Keratinocyte (primary cell): Measurements from ENCODE around the gene OR13H1. TPM values are rescaled to one million over a fixed set of nuclear protein-coding genes. Genes with fewer than 3 reads are reported as not detected.

Experiments
- DNase-seq: peaks from one replicate; pipeline ENCODE4 v3.0.0-alpha.2; 2011; ENCODE audit warnings: low read depth, missing footprints, low spot score
- FAIRE-seq: peaks from 2 replicates; lab custom pipeline; 2011; peaks lifted over from hg19 to GRCh38; lab: Jason Lieb, UNC
- H2AFZ ChIP-seq: 2 replicates; pipeline ENCODE4 v1.6.0; 2012; ENCODE audit warnings: low read length, control low read depth, inconsistent platforms; ENCODE audit not compliant: control insufficient read depth
- H3K27ac ChIP-seq: 2 replicates; pipeline ENCODE4 v1.5.1; 2011; ENCODE audit warnings: low read length; ENCODE audit not compliant: control insufficient read depth, insufficient read depth
- H3K27me3 ChIP-seq: 3 replicates; pipeline ENCODE4 v1.6.0; 2011; ENCODE audit warnings: low read length; ENCODE audit not compliant: control insufficient read depth, insufficient read depth; ENCODE audit errors: extremely low read depth
- H3K36me3 ChIP-seq, 2 experiments: 2 replicates in 1 of 2; 3 replicates in 1 of 2; pipeline ENCODE4 v1.5.1; 2011; ENCODE audit warnings: low read length in 2 of 2, mild to moderate bottlenecking in 1 of 2; ENCODE audit not compliant: control insufficient read depth in 2 of 2, insufficient read depth in 2 of 2; ENCODE audit errors: extremely low read depth in 1 of 2
- H3K4me1 ChIP-seq: 3 replicates; pipeline ENCODE4 v1.5.1; 2011; ENCODE audit warnings: low read length; ENCODE audit not compliant: control insufficient read depth, insufficient read depth; ENCODE audit errors: extremely low read depth
- H3K4me2 ChIP-seq: 3 replicates; pipeline ENCODE4 v1.6.0; 2011; ENCODE audit warnings: low read depth, low read length; ENCODE audit not compliant: control insufficient read depth, insufficient read depth; ENCODE audit errors: extremely low read depth
- H3K4me3 ChIP-seq, 3 experiments: fragments of 200-600 bp in 1 of 3; sonication (generic) in 1 of 3; 2 replicates in 2 of 3; 3 replicates in 1 of 3; pipeline ENCODE4 v1.5.1; 2011 to 2016; ENCODE audit warnings: low read length in 3 of 3, mild to moderate bottlenecking in 3 of 3, control low read depth in 2 of 3, inconsistent platforms in 1 of 3, low read depth in 1 of 3, mixed read lengths in 1 of 3, mixed run types in 1 of 3, moderate library complexity in 1 of 3; ENCODE audit not compliant: control insufficient read depth in 2 of 3, insufficient read depth in 2 of 3; ENCODE audit errors: extremely low read depth in 1 of 3
- H3K79me2 ChIP-seq: 2 replicates; pipeline ENCODE4 v1.6.0; 2012; ENCODE audit warnings: low read length; ENCODE audit not compliant: control insufficient read depth, insufficient read depth
- H3K9ac ChIP-seq: 3 replicates; pipeline ENCODE4 v1.6.0; 2011; ENCODE audit warnings: low read length; ENCODE audit not compliant: control insufficient read depth, insufficient read depth; ENCODE audit errors: extremely low read depth
- H3K9me1 ChIP-seq: 3 replicates; pipeline ENCODE4 v1.6.0; 2011; ENCODE audit warnings: low read length; ENCODE audit not compliant: control insufficient read depth, insufficient read depth; ENCODE audit errors: extremely low read depth
- H3K9me3 ChIP-seq: 2 replicates; pipeline ENCODE4 v1.5.1; 2012; ENCODE audit warnings: low read depth, low read length; ENCODE audit not compliant: control insufficient read depth
- H4K20me1 ChIP-seq: 3 replicates; pipeline ENCODE4 v1.6.0; 2011; ENCODE audit warnings: low read length; ENCODE audit not compliant: control insufficient read depth, insufficient read depth; ENCODE audit errors: extremely low read depth
- CTCF ChIP-seq, 3 experiments: IDR thresholded peaks in 1 of 3; conservative IDR thresholded peaks in 1 of 3; optimal IDR thresholded peaks in 1 of 3; 2 replicates in 2 of 3; 3 replicates in 1 of 3; pipeline versions ENCODE3 to v1.5.1; 2011; ENCODE audit warnings: low read length in 3 of 3, mild to moderate bottlenecking in 3 of 3, moderate library complexity in 2 of 3, control low read depth in 1 of 3, inconsistent platforms in 1 of 3; ENCODE audit not compliant: insufficient read depth in 2 of 3; ENCODE audit errors: extremely low read depth in 1 of 3
- EZH2 ChIP-seq: IDR thresholded peaks from one replicate; pipeline ENCODE4 v1.6.1; 2012; ENCODE audit warnings: inconsistent platforms, mild to moderate bottlenecking, low read length, moderate library complexity
- dilution Hi-C: fragments of 300-500 bp; cut with MboI; formaldehyde crosslinking; loops from one replicate; pipeline ENCODE4 v1.7.0; 2020; ENCODE audit warnings: low sequenced_read_pairs; ENCODE audit not compliant: extremely low pct_ligation_motif_present
- polyA plus RNA-seq, 5 experiments: library from polyadenylated mRNA; depleted of rRNA in 3 of 5; stranded (reverse) in 3 of 5; stranded (forward) in 1 of 5; unstranded in 1 of 5; fragments of >200 nt; gene quantifications; 1 replicate in 1 of 5; 2 replicates in 3 of 5; 3 replicates in 1 of 5; pipeline versions ENCODE4 v1.2.1 to v1.2.3, GENCODE V29; 2011 to 2012; ENCODE audit warnings: missing spikeins in 2 of 5, low read depth in 1 of 5, low replicate concordance in 1 of 5

Gene OR13H1
- polyA plus RNA-seq, 1 donor (not counting 4 experiments of a cell fraction or from before 2014, with no cell fraction given) = not detected

- FAIRE-seq = no peak
- no peaks in the 10 kb centered on the region for H3K4me1 ChIP-seq
- dilution Hi-C loops = no loop called here
Observed at GRCh38 chrX:131558562-131558961, 14.7 kb downstream of the OR13H1 start.

GRCh38 chrX:131564553-131565229 lies 20.8 kb downstream of the OR13H1 start:
- dilution Hi-C loops = no loop called here
- Histone ChIP-seq H2AFZ (no peak overlapping the region), H3K9me3 (no peaks in the 10 kb centered on the region), H3K9me1 (no peaks in the 10 kb centered on the region), H3K36me3 (no peaks in the 10 kb centered on the region), H3K79me2 (no peaks in the 10 kb centered on the region), H3K4me1 (no peaks in the 10 kb centered on the region), H3K9ac (no peak overlapping the region), H3K4me2 (no peak overlapping the region), H3K27ac (no peak overlapping the region), H3K4me3 (no peak overlapping the region), H3K27me3 (no peaks in the 10 kb centered on the region), H4K20me1 (no peaks in the 10 kb centered on the region)
- TF ChIP-seq EZH2 = no peak
- no peak for TF ChIP-seq CTCF (optimal IDR thresholded peaks at IDR 0.05 in 1 of 3, IDR thresholded peaks at IDR 0.05 in 1 of 3, conservative IDR thresholded peaks at IDR 0.05 in 1 of 3; ENCODE audit: extremely low read depth in 1 of 3, insufficient read depth in 2 of 3, low read length in 3 of 3)
- DNase-seq (no peak), FAIRE-seq (no peak)

More at GRCh38 chrX:131558562-131558961, 14.7 kb downstream of the OR13H1 start:
- Histone ChIP-seq H3K36me3 (no peaks in the 10 kb centered on the region), H3K9me1 (no peaks in the 10 kb centered on the region), H3K9me3 (no peaks in the 10 kb centered on the region), H3K4me2 (no peak overlapping the region), H3K9ac (no peak overlapping the region), H4K20me1 (no peaks in the 10 kb centered on the region), H2AFZ (no peak overlapping the region), H3K4me3 (no peak overlapping the region), H3K27ac (no peak overlapping the region), H3K79me2 (no peaks in the 10 kb centered on the region), H3K27me3 (no peaks in the 10 kb centered on the region)
- no peak for DNase-seq
- TF ChIP-seq EZH2 = no peak
- no peak for TF ChIP-seq CTCF (optimal IDR thresholded peaks at IDR 0.05 in 1 of 3, IDR thresholded peaks at IDR 0.05 in 1 of 3, conservative IDR thresholded peaks at IDR 0.05 in 1 of 3; ENCODE audit: extremely low read depth in 1 of 3, insufficient read depth in 2 of 3, low read length in 3 of 3)
